Measurements from ENCODE around the gene KIF6.

GRCh38 chr6:39294133-39294532, 431.1 kb downstream of the KIF6 start:
- no peak for TF ChIP-seq POLR2A (IDR thresholded peaks at IDR 0.05)
- TF ChIP-seq CTCF (IDR thresholded peaks at IDR 0.05): no peak
- no peak for TF ChIP-seq POLR2AphosphoS5 (IDR thresholded peaks at IDR 0.05; ENCODE audit: insufficient read depth in 1 of 2, low read depth in 1 of 2)
